ENCODE data around the gene LGALS9. TPM values are rescaled to one million over a fixed set of nuclear protein-coding genes. Genes with fewer than 3 reads are reported as not detected.

Gene LGALS9
- polyA plus RNA-seq, 3 donors, result 149 to 581 (median 149) TPM

GRCh38 chr17:27601975-27602302 lies 29.0 kb upstream of the LGALS9 start:
- H3K4me3 Mint-ChIP-seq, result no peak overlapping the region
- H4K20me1 ChIP-seq (ENCODE audit: insufficient read depth, low read length), result peaks cover 34% of the 10 kb centered on the region
- H3K27ac ChIP-seq (ENCODE audit: low read depth in 1 of 2, low read length in 2 of 2), result no peak overlapping the region
- no peak for DNase-seq
- no peaks in the 10 kb centered on the region for H3K79me2 ChIP-seq (ENCODE audit: insufficient read depth, low read length)
- H2AFZ ChIP-seq (ENCODE audit: insufficient read depth, low read depth, low read length, poor library complexity, severe bottlenecking), result no peak overlapping the region
- intact Hi-C loops (cut with micrococcal nuclease), result loop anchor here (1.0 to 5.0 kb wide), 5 partner anchors 49 to 365 kb away; no protein-coding TSS in a partner anchor
- TF ChIP-seq, protein P1, sequence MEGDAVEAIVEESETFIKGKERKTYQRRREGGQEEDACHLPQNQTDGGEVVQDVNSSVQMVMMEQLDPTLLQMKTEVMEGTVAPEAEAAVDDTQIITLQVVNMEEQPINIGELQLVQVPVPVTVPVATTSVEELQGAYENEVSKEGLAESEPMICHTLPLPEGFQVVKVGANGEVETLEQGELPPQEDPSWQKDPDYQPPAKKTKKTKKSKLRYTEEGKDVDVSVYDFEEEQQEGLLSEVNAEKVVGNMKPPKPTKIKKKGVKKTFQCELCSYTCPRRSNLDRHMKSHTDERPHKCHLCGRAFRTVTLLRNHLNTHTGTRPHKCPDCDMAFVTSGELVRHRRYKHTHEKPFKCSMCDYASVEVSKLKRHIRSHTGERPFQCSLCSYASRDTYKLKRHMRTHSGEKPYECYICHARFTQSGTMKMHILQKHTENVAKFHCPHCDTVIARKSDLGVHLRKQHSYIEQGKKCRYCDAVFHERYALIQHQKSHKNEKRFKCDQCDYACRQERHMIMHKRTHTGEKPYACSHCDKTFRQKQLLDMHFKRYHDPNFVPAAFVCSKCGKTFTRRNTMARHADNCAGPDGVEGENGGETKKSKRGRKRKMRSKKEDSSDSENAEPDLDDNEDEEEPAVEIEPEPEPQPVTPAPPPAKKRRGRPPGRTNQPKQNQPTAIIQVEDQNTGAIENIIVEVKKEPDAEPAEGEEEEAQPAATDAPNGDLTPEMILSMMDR (IDR thresholded peaks at IDR 0.05), result peak; percentile 47
- no peak overlapping the region for H3K4me3 ChIP-seq (replicated peaks in 1 of 3; ENCODE audit: low read depth in 2 of 3, low read length in 3 of 3)
- no peak overlapping the region for H3K9ac ChIP-seq (ENCODE audit: insufficient read depth, low read length, poor library complexity, severe bottlenecking)
- H3K27me3 Mint-ChIP-seq (ENCODE audit: low read depth in 3 of 3), result peaks cover 0 to 2% (median 0%) of the 10 kb centered on the region in 3 donors
- no peaks in the 10 kb centered on the region for H3K4me1 ChIP-seq (ENCODE audit: control insufficient read depth in 1 of 2, insufficient read depth in 2 of 2, low read length in 2 of 2)
- H3K4me1 Mint-ChIP-seq, result peaks cover 8% of the 10 kb centered on the region
- no peak overlapping the region for H3K4me2 ChIP-seq (replicated peaks; ENCODE audit: extremely low read depth, low read length, poor library complexity, severe bottlenecking)
- 81% methylated on average over 2 of the region's 2 CpGs for WGBS (ENCODE audit: insufficient coverage)
- no peak overlapping the region for H3K27ac Mint-ChIP-seq
- H3K36me3 ChIP-seq (replicated peaks in 1 of 2; ENCODE audit: control insufficient read depth in 1 of 2, insufficient read depth in 2 of 2, low read length in 2 of 2), result peaks cover 63 to 76% of the 10 kb centered on the region in 2 donors
- H3K36me3 Mint-ChIP-seq, result peaks cover 64 to 79% of the 10 kb centered on the region in 2 donors
- no peaks in the 10 kb centered on the region for H3K9me3 Mint-ChIP-seq
- H3K9me3 ChIP-seq (replicated peaks in 1 of 2; ENCODE audit: control insufficient read depth in 1 of 2, insufficient read depth in 1 of 2, low read length in 2 of 2), result no peaks in the 10 kb centered on the region
- H3K27me3 ChIP-seq (ENCODE audit: control insufficient read depth in 2 of 2, insufficient read depth in 2 of 2, low read length in 2 of 2), result no peaks in the 10 kb centered on the region

GRCh38 chr17:27602721-27603420 lies 28.1 kb upstream of the LGALS9 start:
- peaks cover 63 to 76% of the 10 kb centered on the region in 2 donors for H3K36me3 ChIP-seq (replicated peaks in 1 of 2; ENCODE audit: control insufficient read depth in 1 of 2, insufficient read depth in 2 of 2, low read length in 2 of 2)
- Mint-ChIP-seq H3K27me3 (ENCODE audit: low read depth in 3 of 3) (peaks cover 0 to 2% (median 0%) of the 10 kb centered on the region in 3 donors), H3K4me3 (no peak overlapping the region), H3K27ac (peak overlapping the region in 2 of 7 donors; percentile 42 to 46), H3K36me3 (peaks cover 64 to 79% of the 10 kb centered on the region in 2 donors), H3K9me3 (no peaks in the 10 kb centered on the region), H3K4me1 (peaks cover 8% of the 10 kb centered on the region)
- H3K9me3 ChIP-seq (replicated peaks in 1 of 2; ENCODE audit: control insufficient read depth in 1 of 2, insufficient read depth in 1 of 2, low read length in 2 of 2), result no peaks in the 10 kb centered on the region
- H3K9ac ChIP-seq (ENCODE audit: insufficient read depth, low read length, poor library complexity, severe bottlenecking), result no peak overlapping the region
- no peaks in the 10 kb centered on the region for H3K27me3 ChIP-seq (ENCODE audit: control insufficient read depth in 2 of 2, insufficient read depth in 2 of 2, low read length in 2 of 2)
- no peaks in the 10 kb centered on the region for H3K4me1 ChIP-seq (ENCODE audit: control insufficient read depth in 1 of 2, insufficient read depth in 2 of 2, low read length in 2 of 2)
- no peak overlapping the region for H2AFZ ChIP-seq (ENCODE audit: insufficient read depth, low read depth, low read length, poor library complexity, severe bottlenecking)
- H3K79me2 ChIP-seq (ENCODE audit: insufficient read depth, low read length), result no peaks in the 10 kb centered on the region
- TF ChIP-seq, protein P1 (IDR thresholded peaks at IDR 0.05), result peak; percentile 91
- 27% methylated on average over 15 of the region's 15 CpGs for WGBS (ENCODE audit: insufficient coverage)
- intact Hi-C loops (cut with micrococcal nuclease), result loop anchor here (2.0 to 5.0 kb wide), 3 partner anchors 48 to 366 kb away; no protein-coding TSS in a partner anchor
- H3K4me2 ChIP-seq (replicated peaks; ENCODE audit: extremely low read depth, low read length, poor library complexity, severe bottlenecking), result no peak overlapping the region
- DNase-seq, result peak; percentile 55 to 72 (median 64)
- H3K27ac ChIP-seq (ENCODE audit: low read depth in 1 of 2, low read length in 2 of 2), result no peak overlapping the region
- H4K20me1 ChIP-seq (ENCODE audit: insufficient read depth, low read length), result peaks cover 34% of the 10 kb centered on the region
- no peak overlapping the region for H3K4me3 ChIP-seq (replicated peaks in 1 of 3; ENCODE audit: low read depth in 2 of 3, low read length in 3 of 3)

Measured in CD14-positive monocyte (primary cell).